DOHH2 (cell line): ENCODE measurements around the gene ZNF444.

Experiments
- H3F3A ChIP-seq: fragments of 200-600 bp; sonication (generic), shearing (Covaris generic); 2 replicates; pipeline ENCODE4 v1.6.0; 2016; ENCODE audit warnings: antibody characterized with exemption, mild to moderate bottlenecking; ENCODE audit not compliant: control insufficient read depth, insufficient read depth
- H3K27ac ChIP-seq: fragments of 200-600 bp; sonication (generic); 2 replicates; pipeline ENCODE4 v1.5.1; 2014; ENCODE audit warnings: low read depth, mild to moderate bottlenecking, low read length, moderate library complexity
- H3K27me3 ChIP-seq: fragments of 200-600 bp; sonication (generic); 2 replicates; pipeline ENCODE4 v1.6.1; 2014; ENCODE audit warnings: mild to moderate bottlenecking, low read length, mixed read lengths; ENCODE audit not compliant: control insufficient read depth
- H3K36me3 ChIP-seq: fragments of 200-600 bp; sonication (generic); 2 replicates; pipeline ENCODE4 v1.6.1; 2014; ENCODE audit warnings: mild to moderate bottlenecking, low read length, moderate library complexity, mixed read lengths; ENCODE audit not compliant: control insufficient read depth
- H3K4me1 ChIP-seq: fragments of 200-600 bp; sonication (generic); 2 replicates; pipeline ENCODE4 v1.6.1; 2014; ENCODE audit warnings: mild to moderate bottlenecking, low read length, mixed read lengths; ENCODE audit not compliant: control insufficient read depth
- H3K4me2 ChIP-seq: fragments of 200-600 bp; sonication (generic); 2 replicates; pipeline ENCODE4 v1.6.0; 2014; ENCODE audit warnings: mild to moderate bottlenecking, low read length, moderate library complexity
- H3K4me3 ChIP-seq: fragments of 200-600 bp; sonication (generic); 2 replicates; pipeline ENCODE4 v1.5.1; 2014; ENCODE audit warnings: mild to moderate bottlenecking, low read length, mixed read lengths
- H3K79me2 ChIP-seq: fragments of 200-600 bp; sonication (generic); 2 replicates; pipeline ENCODE4 v1.6.1; 2014; ENCODE audit warnings: mild to moderate bottlenecking, low read length, mixed read lengths; ENCODE audit not compliant: control insufficient read depth
- H3K9me2 ChIP-seq: fragments of 200-600 bp; sonication (generic); replicated peaks from 2 replicates; pipeline ENCODE4 v1.6.1; 2014; ENCODE audit warnings: mild to moderate bottlenecking, low read length, mixed read lengths; ENCODE audit not compliant: control insufficient read depth
- H3K9me3 ChIP-seq: fragments of 200-600 bp; sonication (generic); 2 replicates; pipeline ENCODE4 v1.6.1; 2014; ENCODE audit warnings: antibody characterized with exemption, low read length, mixed read lengths; ENCODE audit not compliant: control insufficient read depth, insufficient read depth
- H4K20me1 ChIP-seq: fragments of 200-600 bp; sonication (generic); 2 replicates; pipeline ENCODE4 v1.6.0; 2014; ENCODE audit warnings: low read depth, mild to moderate bottlenecking, antibody characterized with exemption, low read length, moderate library complexity; ENCODE audit not compliant: control insufficient read depth, insufficient read depth
- CTCF ChIP-seq: fragments of 200-600 bp; sonication (generic); IDR thresholded peaks from one replicate; pipeline ENCODE4 v1.5.1; 2014; ENCODE audit warnings: antibody characterized with exemption, mild to moderate bottlenecking, low read depth, low read length; ENCODE audit not compliant: poor library complexity, severe bottlenecking
- EZH2phosphoT487 ChIP-seq: fragments of 200-600 bp; sonication (generic); IDR thresholded peaks from 2 replicates; pipeline ENCODE4 v1.6.1; 2017; ENCODE audit warnings: borderline replicate concordance, mild to moderate bottlenecking, antibody characterized with exemption, low read length, moderate library complexity, mixed read lengths

The ZNF444 gene

GRCh38 chr19:56117889-56118288, 23.2 kb upstream of the ZNF444 start:
- Histone ChIP-seq H3K4me2 (no peak overlapping the region), H4K20me1 (peaks cover 9% of the 10 kb centered on the region; the same call in 1 of the 2 replicates), H3K79me2 (peaks cover 78% of the 10 kb centered on the region), H3K36me3 (peaks cover 35% of the 10 kb centered on the region), H3K4me1 (peaks cover 55% of the 10 kb centered on the region), H3K9me3 (no peaks in the 10 kb centered on the region), H3K9me2 (no peaks in the 10 kb centered on the region), H3K27ac (no peak overlapping the region), H3K27me3 (no peaks in the 10 kb centered on the region), H3F3A (peaks cover 3% of the 10 kb centered on the region), H3K4me3 (no peak overlapping the region)
- no peak for TF ChIP-seq EZH2phosphoT487
- no peak for TF ChIP-seq CTCF

GRCh38 chr19:56118666-56119581, 22.2 kb upstream of the ZNF444 start:
- no peaks in the 10 kb centered on the region for H3K9me3 ChIP-seq
- TF ChIP-seq CTCF (no peak), EZH2phosphoT487 (no peak)
- 0 out of 2 replicates have a peak, but pooled peaks cover 2% of the 10 kb centered on the region for H4K20me1 ChIP-seq
- peak overlapping the region; percentile 87 for H3K4me2 ChIP-seq
- H3K79me2 ChIP-seq: peaks cover 67% of the 10 kb centered on the region
- no peaks in the 10 kb centered on the region for H3K27me3 ChIP-seq
- no peaks in the 10 kb centered on the region for H3K9me2 ChIP-seq
- H3K4me3 ChIP-seq: peak overlapping the region; percentile 88
- no peaks in the 10 kb centered on the region for H3F3A ChIP-seq
- H3K27ac ChIP-seq: peak overlapping the region; percentile 83
- peaks cover 45% of the 10 kb centered on the region for H3K4me1 ChIP-seq
- H3K36me3 ChIP-seq: peaks cover 32% of the 10 kb centered on the region

- H3F3A ChIP-seq: no peaks in the 10 kb centered on the region
- peak overlapping the region; percentile 87 for H3K4me2 ChIP-seq
- peaks cover 32% of the 10 kb centered on the region for H3K36me3 ChIP-seq
- 0 out of 2 replicates have a peak, but pooled peaks cover 2% of the 10 kb centered on the region for H4K20me1 ChIP-seq
- H3K4me3 ChIP-seq: peak overlapping the region; percentile 88
- H3K27me3 ChIP-seq: no peaks in the 10 kb centered on the region
- no peaks in the 10 kb centered on the region for H3K9me3 ChIP-seq
- peaks cover 38% of the 10 kb centered on the region for H3K4me1 ChIP-seq
- peaks cover 61% of the 10 kb centered on the region for H3K79me2 ChIP-seq
- TF ChIP-seq CTCF (no peak), EZH2phosphoT487 (no peak)
- H3K27ac ChIP-seq: peak overlapping the region; percentile 83
- H3K9me2 ChIP-seq: no peaks in the 10 kb centered on the region
Observed at GRCh38 chr19:56119582-56119978, 21.5 kb upstream of the ZNF444 start.
